Activated CD4-positive, alpha-beta memory T cell treated with anti-CD3 and anti-CD28 coated beads, Interleukin-2, amount 10 ng/mL, durations not matched to agents 7 days and 5 days (primary cell): ENCODE data around the gene MPL. TPM values are rescaled to one million over a fixed set of nuclear protein-coding genes. Genes with fewer than 3 reads are reported as not detected.
"Not testable (repeated sequence)": the region's sequence is repeated elsewhere in the genome, so short reads cannot be mapped to it uniquely, and the experiment has no call there.

Source experiments
- CTCF ChIA-PET: fragments of 350-600 bp; sonication (Branson Sonifier 250); formaldehyde crosslinking; loops from one replicate; lab custom pipeline; 2021; ENCODE audit warnings: antibody characterized with exemption, inconsistent platforms; lab: Charles Lee
- POLR2A ChIA-PET: fragments of 350-600 bp; sonication (Branson Sonifier 250); formaldehyde crosslinking; loops from one replicate; lab custom pipeline; 2021; ENCODE audit warnings: antibody characterized with exemption; lab: Charles Lee
- DNase-seq: peaks from one replicate; pipeline ENCODE4 v3.0.0-alpha.2; 2020
- H3K27ac Mint-ChIP-seq: one replicate; pipeline ENCODE4 v1.8.0; 2021; ENCODE audit warnings: mild to moderate bottlenecking, mixed read lengths
- H3K27me3 Mint-ChIP-seq: one replicate; pipeline ENCODE4 v1.8.0; 2021; ENCODE audit warnings: mixed read lengths
- H3K36me3 Mint-ChIP-seq: one replicate; pipeline ENCODE4 v1.8.0; 2021; ENCODE audit warnings: low read depth, mixed read lengths
- H3K4me1 Mint-ChIP-seq: one replicate; pipeline ENCODE4 v1.8.0; 2021; ENCODE audit warnings: mixed read lengths
- H3K4me3 Mint-ChIP-seq: one replicate; pipeline ENCODE4 v1.8.0; 2021; ENCODE audit warnings: mild to moderate bottlenecking, mixed read lengths
- H3K9me3 Mint-ChIP-seq: one replicate; pipeline ENCODE4 v1.8.0; 2021; ENCODE audit warnings: mixed read lengths
- total RNA-seq, 2 experiments: library from RNA; stranded (reverse); gene quantifications; one replicate each; pipeline ENCODE4 v1.2.3, GENCODE V29; 2021

MPL gene
- total RNA-seq, 2 experiments from 2014 or later = not detected

GRCh38 chr1:43383449-43383848 lies 45.8 kb downstream of the MPL start:
- no peak overlapping the region for H3K4me3 Mint-ChIP-seq
- H3K27ac Mint-ChIP-seq = no peak overlapping the region
- no peak for DNase-seq
- no peaks in the 10 kb centered on the region for H3K27me3 Mint-ChIP-seq
- CTCF ChIA-PET = no interaction called here
- H3K36me3 Mint-ChIP-seq = peaks cover 52% of the 10 kb centered on the region
- no peaks in the 10 kb centered on the region for H3K9me3 Mint-ChIP-seq
- peaks cover 10% of the 10 kb centered on the region for H3K4me1 Mint-ChIP-seq
- POLR2A ChIA-PET = interaction anchor here (1.4 kb wide), 1 partner anchor 71 kb away, joined by 3 read pairs; the partner anchor contains the start of gene HYI

- Mint-ChIP-seq H3K4me3 (no peak overlapping the region), H3K27me3 (no peaks in the 10 kb centered on the region), H3K4me1 (peaks cover 36% of the 10 kb centered on the region), H3K27ac (no peak overlapping the region), H3K36me3 (peaks cover 47% of the 10 kb centered on the region), H3K9me3 (no peaks in the 10 kb centered on the region)
- no peak for DNase-seq
- CTCF ChIA-PET = interaction anchor here (2.1 kb wide), 1 partner anchor 19 kb away, joined by 6 read pairs; the partner anchor contains the start of gene ELOVL1
- POLR2A ChIA-PET = interaction anchor here (1.2 kb wide), 1 partner anchor 27 kb away, joined by 3 read pairs; no protein-coding TSS in a partner anchor
Measured at GRCh38 chr1:43386676-43387075, 49.1 kb downstream of the MPL start.

DNA sequence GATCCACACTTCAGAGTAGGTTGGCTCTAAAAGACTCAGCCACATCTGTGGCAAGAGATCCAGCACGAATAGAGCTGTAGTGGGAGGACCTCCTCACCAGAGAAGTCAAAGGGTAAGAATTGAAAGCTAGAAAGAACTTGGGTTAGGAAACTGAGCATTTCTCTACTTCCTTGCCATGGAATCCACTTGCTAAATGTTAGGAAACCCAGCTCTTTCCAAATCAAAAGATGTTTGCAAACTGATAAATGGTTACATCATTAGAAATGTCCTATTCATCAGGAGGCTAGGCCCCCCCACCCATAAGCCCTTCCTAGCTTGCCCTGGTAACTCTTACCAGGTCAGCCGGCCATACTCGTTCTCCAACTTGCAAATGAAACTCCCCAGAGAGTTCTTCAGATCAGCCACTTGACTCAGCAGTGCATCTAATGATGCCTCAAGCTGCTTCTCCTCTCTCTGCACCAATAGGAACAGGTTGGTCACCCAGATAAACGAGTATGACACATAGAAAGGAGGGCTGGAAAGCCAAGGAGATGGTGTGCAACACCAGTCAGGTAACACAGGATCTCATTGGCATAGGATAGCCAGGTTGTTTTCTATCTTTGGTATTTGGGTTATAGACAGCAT lies 50.5 kb downstream of the MPL start:
- Mint-ChIP-seq H3K27ac (peak overlapping the region; percentile 95), H3K9me3 (no peaks in the 10 kb centered on the region), H3K4me1 (peaks cover 41% of the 10 kb centered on the region), H3K4me3 (peak overlapping the region; percentile 100), H3K36me3 (peaks cover 45% of the 10 kb centered on the region), H3K27me3 (no peaks in the 10 kb centered on the region)
- DNase-seq = no peak
- CTCF ChIA-PET = interaction anchor here (1.5 to 2.4 kb wide), 3 partner anchors 10 to 20 kb away, joined by 4 to 13 read pairs (median 6); partner anchors contain the start of gene ELOVL1
- POLR2A ChIA-PET = interaction anchor here (0.9 to 4.1 kb wide), 6 partner anchors 10 to 262 kb away, joined by 5 to 54 read pairs (median 6); partner anchors contain the start of genes CDC20, ELOVL1 and KDM4A

- POLR2A ChIA-PET = interaction anchor here (0.9 to 4.1 kb wide), 8 partner anchors 10 to 542 kb away, joined by 3 to 54 read pairs (median 5); partner anchors contain the start of genes CDC20, ELOVL1, KDM4A and ZNF691
- CTCF ChIA-PET = interaction anchor here (1.5 to 2.8 kb wide), 3 partner anchors 11 to 26 kb away, joined by 4 to 13 read pairs (median 13); partner anchors contain the start of gene ELOVL1
- H3K9me3 Mint-ChIP-seq = no peaks in the 10 kb centered on the region
Measured at GRCh38 chr1:43388613-43389012, 51.0 kb downstream of the MPL start.

DNA sequence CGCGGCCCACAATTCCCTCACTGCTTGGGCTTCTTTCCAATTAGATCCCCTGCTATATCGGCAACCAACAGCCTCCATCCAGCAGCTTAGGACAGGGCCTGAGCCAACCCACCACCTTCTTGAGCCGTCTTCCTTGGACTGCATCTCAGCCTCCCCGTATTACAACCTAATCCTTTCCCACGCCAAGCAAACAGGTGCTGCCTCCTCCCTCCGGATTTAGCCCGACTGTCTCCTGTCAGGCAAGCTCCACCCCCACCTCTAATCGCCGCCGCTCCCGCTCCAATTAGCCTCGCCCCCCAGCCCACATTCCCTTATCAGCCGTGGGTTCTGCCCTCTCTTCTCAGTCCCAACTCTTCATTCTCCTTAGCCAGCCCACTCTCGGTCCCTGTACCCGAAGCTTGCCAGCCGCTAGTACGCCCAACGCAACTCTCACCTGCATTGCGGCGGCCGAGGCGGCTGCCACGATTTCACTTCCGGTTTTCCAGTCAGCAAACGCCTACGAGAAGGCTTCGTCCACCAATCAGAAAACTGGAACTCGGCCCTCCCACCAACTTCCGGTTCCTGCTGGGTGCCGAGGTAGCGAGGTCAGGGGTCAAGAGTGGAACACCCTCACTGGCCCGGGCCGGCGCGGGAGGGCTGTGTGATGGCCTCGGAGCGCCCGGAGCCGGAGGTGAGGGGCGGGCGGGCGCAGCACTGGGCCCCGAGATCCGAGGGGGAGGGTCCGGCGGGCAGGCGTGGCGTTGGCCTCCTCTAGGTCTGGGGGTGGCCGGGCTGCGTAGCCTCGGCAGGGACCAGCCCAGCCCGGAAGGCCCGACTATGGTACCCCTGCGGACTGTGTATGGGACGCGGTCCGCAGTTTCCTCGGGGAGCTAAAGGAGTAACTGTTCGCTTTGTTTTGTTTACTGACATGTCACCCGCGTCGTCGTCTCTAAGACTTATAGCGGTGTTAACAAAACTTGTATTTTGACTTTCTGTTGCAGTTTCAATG lies 52.0 kb downstream of the MPL start, which contains the start of the genes MED8 and SZT2:
TSS of gene MED8 (minus strand) at position 475 of the 988 bp plus-strand sequence. CDS start at position 439, 36 bp downstream.
TSS of gene SZT2 (plus strand) at position 574 of the 988 bp plus-strand sequence. CDS start at position 644, 70 bp downstream.
- Mint-ChIP-seq H3K4me3 (peak within 1 kb of the TSS; percentile 100), H3K4me1 (peaks cover 41% of the 10 kb centered on the region), H3K9me3 (no peaks in the 10 kb centered on the region), H3K27ac (peak within 1 kb of the TSS; percentile 95), H3K27me3 (no peaks in the 10 kb centered on the region), H3K36me3 (peaks cover 31% of the 10 kb centered on the region)
- POLR2A ChIA-PET = interaction anchor here (0.6 to 4.1 kb wide), 17 partner anchors 11 to 574 kb away, joined by 3 to 54 read pairs (median 5); partner anchors contain the start of genes CDC20, ELOVL1, HYI and KDM4A
- CTCF ChIA-PET = interaction anchor here (1.0 to 2.8 kb wide), 5 partner anchors 21 to 163 kb away, joined by 3 to 13 read pairs (median 4); partner anchors contain the start of gene ELOVL1
- DNase-seq = peak; percentile 93

More at GRCh38 chr1:43388613-43389012, 51.0 kb downstream of the MPL start:
- no peaks in the 10 kb centered on the region for H3K27me3 Mint-ChIP-seq
- peaks cover 41% of the 10 kb centered on the region for H3K4me1 Mint-ChIP-seq
- peak overlapping the region; percentile 100 for H3K4me3 Mint-ChIP-seq
- DNase-seq = no peak
- peak overlapping the region; percentile 95 for H3K27ac Mint-ChIP-seq
- H3K36me3 Mint-ChIP-seq = peaks cover 40% of the 10 kb centered on the region

DNA sequence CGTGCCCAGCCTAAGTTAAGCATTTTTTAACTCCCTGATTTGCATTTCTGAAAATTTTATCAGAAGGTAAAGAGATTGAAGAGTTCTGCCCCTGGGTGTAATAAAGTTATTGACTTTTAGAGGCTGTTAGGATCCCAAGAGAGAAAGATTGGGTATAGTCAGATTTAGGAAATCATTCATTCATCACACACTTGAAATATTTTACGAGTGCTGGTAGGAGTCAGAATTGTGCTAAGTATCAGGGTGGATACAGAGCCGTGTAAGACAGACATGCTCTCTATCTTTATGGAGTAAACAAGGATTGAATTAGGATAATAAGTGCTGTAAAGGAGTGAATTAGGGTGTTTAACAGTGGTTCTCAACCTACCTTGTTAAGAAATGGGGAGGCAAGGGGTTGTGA lies 55.1 kb downstream of the MPL start:
- no peaks in the 10 kb centered on the region for H3K27me3 Mint-ChIP-seq
- H3K9me3 Mint-ChIP-seq = no peaks in the 10 kb centered on the region
- H3K36me3 Mint-ChIP-seq = peaks cover 16% of the 10 kb centered on the region
- H3K4me3 Mint-ChIP-seq = no peak overlapping the region
- CTCF ChIA-PET = no interaction called here
- H3K4me1 Mint-ChIP-seq = peaks cover 39% of the 10 kb centered on the region
- H3K27ac Mint-ChIP-seq = no peak overlapping the region
- POLR2A ChIA-PET = interaction anchor here (0.8 kb wide), 1 partner anchor 24 kb away, joined by 3 read pairs; the partner anchor contains the start of gene ELOVL1
- DNase-seq = no peak

DNA sequence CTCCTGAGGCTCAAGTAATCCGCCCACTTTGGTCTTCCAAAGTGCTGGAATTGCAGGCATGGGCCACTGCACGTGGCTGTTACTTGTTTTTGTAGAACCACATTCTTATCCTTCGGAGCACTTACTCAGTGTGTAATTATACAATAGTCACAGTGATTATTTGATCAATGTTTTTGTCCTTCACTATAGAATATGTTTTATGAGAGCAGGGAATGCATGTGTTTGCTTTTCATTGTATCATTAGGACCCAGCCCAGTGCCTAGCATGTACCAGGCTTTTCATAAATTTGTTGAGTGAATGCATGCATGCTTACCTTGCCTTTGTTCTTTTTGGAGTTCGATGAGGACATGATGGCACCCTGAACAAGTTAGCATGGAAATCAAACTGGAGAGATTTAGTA lies 57.9 kb downstream of the MPL start:
- CTCF ChIA-PET = interaction anchor here (1.2 kb wide), 1 partner anchor 19 kb away, joined by 3 read pairs; no protein-coding TSS in a partner anchor
- peaks cover 13% of the 10 kb centered on the region for H3K36me3 Mint-ChIP-seq
- H3K4me3 Mint-ChIP-seq = no peak overlapping the region
- H3K27me3 Mint-ChIP-seq = no peaks in the 10 kb centered on the region
- DNase-seq = no peak
- no peaks in the 10 kb centered on the region for H3K9me3 Mint-ChIP-seq
- no peak overlapping the region for H3K27ac Mint-ChIP-seq
- H3K4me1 Mint-ChIP-seq = peaks cover 15% of the 10 kb centered on the region
- POLR2A ChIA-PET = interaction anchor here (1.2 kb wide), 1 partner anchor 27 kb away, joined by 3 read pairs; no protein-coding TSS in a partner anchor

DNA sequence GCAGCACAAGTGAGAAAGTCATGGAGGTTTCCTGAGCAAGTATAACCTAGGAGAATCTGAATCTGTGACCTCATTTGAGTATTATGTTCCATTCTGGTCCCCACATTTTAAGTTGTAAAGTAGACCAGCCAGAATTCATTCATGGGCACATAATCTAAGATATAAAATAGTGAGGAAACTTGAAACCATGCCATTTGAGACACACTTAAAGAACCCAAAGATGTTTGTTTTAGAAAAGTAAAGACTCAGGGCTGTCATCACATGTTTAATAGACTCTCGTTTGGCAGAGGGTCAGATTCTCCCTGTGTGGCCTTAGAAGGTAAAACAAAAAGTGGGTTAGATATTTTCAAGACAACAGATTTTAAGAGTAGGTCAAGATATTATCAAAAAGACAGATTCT lies 58.4 kb downstream of the MPL start:
- H3K4me3 Mint-ChIP-seq = no peak overlapping the region
- no peaks in the 10 kb centered on the region for H3K27me3 Mint-ChIP-seq
- POLR2A ChIA-PET = interaction anchor here (1.3 kb wide), 1 partner anchor 38 kb away, joined by 3 read pairs; the partner anchor contains the start of gene CDC20
- H3K27ac Mint-ChIP-seq = no peak overlapping the region
- H3K4me1 Mint-ChIP-seq = peaks cover 10% of the 10 kb centered on the region
- DNase-seq = no peak
- H3K36me3 Mint-ChIP-seq = peaks cover 13% of the 10 kb centered on the region
- CTCF ChIA-PET = interaction anchor here (1.2 kb wide), 1 partner anchor 18 kb away, joined by 3 read pairs; no protein-coding TSS in a partner anchor
- no peaks in the 10 kb centered on the region for H3K9me3 Mint-ChIP-seq

GRCh38 chr1:43398227-43398626 lies 60.6 kb downstream of the MPL start:
- Mint-ChIP-seq H3K27ac (no peak overlapping the region), H3K4me1 (peaks cover 2% of the 10 kb centered on the region), H3K9me3 (no peaks in the 10 kb centered on the region), H3K36me3 (peaks cover 13% of the 10 kb centered on the region), H3K27me3 (no peaks in the 10 kb centered on the region), H3K4me3 (no peak overlapping the region)
- POLR2A ChIA-PET = no interaction called here
- no peak for DNase-seq
- CTCF ChIA-PET = no interaction called here

GRCh38 chr1:43400441-43400840 lies 62.8 kb downstream of the MPL start:
- not testable (repeated sequence) for H3K4me1 Mint-ChIP-seq, DNase-seq, H3K27me3 Mint-ChIP-seq, H3K27ac Mint-ChIP-seq, H3K9me3 Mint-ChIP-seq, H3K4me3 Mint-ChIP-seq
- peaks cover 28% of the 10 kb centered on the region for H3K36me3 Mint-ChIP-seq
- CTCF ChIA-PET = interaction anchor here (2.2 kb wide), 1 partner anchor 13 kb away, joined by 7 read pairs; no protein-coding TSS in a partner anchor
- POLR2A ChIA-PET = interaction anchor here (1.3 kb wide), 1 partner anchor 10 kb away, joined by 3 read pairs; no protein-coding TSS in a partner anchor

GRCh38 chr1:43402089-43402865 lies 64.7 kb downstream of the MPL start:
- Mint-ChIP-seq H3K27me3 (no peaks in the 10 kb centered on the region), H3K4me3 (no peak overlapping the region), H3K4me1 (peaks cover 2% of the 10 kb centered on the region), H3K9me3 (no peaks in the 10 kb centered on the region), H3K27ac (no peak overlapping the region), H3K36me3 (peaks cover 35% of the 10 kb centered on the region)
- no peak for DNase-seq
- ChIA-PET CTCF (no interaction called here), POLR2A (no interaction called here)
